ENCODE data around the gene SUCLG1. TPM values are rescaled to one million over a fixed set of nuclear protein-coding genes. Genes with fewer than 3 reads are reported as not detected.

SUCLG1 gene
- total RNA-seq, 4 donors from 2014 or later, result 32.5 to 64.1 (median 54.1) TPM

DNA sequence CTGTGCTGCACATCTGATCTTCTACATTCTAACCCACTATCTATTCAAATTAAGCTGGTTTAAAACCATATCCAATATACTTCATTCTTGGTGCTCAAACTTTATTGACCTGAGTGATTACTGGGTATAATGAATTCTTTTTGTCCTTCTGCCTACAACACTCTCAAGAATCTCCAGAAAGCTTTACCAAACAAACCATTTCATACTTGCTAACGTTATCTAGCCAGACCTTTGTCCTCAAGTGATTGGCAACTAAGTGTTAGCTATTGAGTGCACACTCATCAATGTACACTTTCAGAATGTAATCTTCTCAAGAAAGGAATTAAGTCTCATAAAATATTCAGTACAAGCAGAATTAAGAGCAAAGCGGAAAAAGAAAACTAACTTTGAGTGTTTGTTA is 1.4 kb downstream of the SUCLG1 start:
- Histone ChIP-seq H3K4me1 (peaks cover 0 to 5% of the 10 kb centered on the region in 2 donors), H3K9me3 (no peaks in the 10 kb centered on the region), H3K27ac (peak overlapping the region in 1 of 2 donors; percentile 87), H3K4me3 (peak overlapping the region; percentile 81 to 100), H3K36me3 (no peaks in the 10 kb centered on the region), H3K27me3 (no peaks in the 10 kb centered on the region)
- no peak for TF ChIP-seq POLR2A (IDR thresholded peaks at IDR 0.05)
- TF ChIP-seq, protein P1, sequence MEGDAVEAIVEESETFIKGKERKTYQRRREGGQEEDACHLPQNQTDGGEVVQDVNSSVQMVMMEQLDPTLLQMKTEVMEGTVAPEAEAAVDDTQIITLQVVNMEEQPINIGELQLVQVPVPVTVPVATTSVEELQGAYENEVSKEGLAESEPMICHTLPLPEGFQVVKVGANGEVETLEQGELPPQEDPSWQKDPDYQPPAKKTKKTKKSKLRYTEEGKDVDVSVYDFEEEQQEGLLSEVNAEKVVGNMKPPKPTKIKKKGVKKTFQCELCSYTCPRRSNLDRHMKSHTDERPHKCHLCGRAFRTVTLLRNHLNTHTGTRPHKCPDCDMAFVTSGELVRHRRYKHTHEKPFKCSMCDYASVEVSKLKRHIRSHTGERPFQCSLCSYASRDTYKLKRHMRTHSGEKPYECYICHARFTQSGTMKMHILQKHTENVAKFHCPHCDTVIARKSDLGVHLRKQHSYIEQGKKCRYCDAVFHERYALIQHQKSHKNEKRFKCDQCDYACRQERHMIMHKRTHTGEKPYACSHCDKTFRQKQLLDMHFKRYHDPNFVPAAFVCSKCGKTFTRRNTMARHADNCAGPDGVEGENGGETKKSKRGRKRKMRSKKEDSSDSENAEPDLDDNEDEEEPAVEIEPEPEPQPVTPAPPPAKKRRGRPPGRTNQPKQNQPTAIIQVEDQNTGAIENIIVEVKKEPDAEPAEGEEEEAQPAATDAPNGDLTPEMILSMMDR (IDR thresholded peaks at IDR 0.05), result no peak
- intact Hi-C loops (cut with DNase I; ENCODE audit: low total_unique reads), result no loop called here
- DNase-seq, result no peak

DNA sequence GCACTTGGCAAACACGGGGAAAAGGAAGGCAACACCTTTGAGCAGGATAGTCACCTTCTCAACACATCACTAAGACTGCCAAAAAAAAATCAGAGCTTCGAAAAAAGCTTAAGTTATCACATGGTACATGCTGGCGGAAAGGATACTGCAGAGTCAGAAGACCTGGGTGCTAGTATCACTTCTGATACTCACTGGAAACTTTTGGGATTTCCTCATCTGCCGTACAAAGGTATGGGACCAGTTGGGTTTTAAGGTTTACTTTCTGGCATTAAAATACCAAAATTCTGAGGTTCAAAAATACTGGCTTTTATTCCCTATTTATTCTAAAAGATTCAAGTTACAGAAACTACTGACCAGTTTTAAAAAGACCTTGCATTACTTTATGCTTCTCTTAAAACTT is 2.9 kb downstream of the SUCLG1 start:
- TF ChIP-seq, protein P1 (IDR thresholded peaks at IDR 0.05), result no peak
- no peak for TF ChIP-seq POLR2A (IDR thresholded peaks at IDR 0.05)
- Histone ChIP-seq H3K4me1 (peaks cover 0 to 6% of the 10 kb centered on the region in 2 donors), H3K4me3 (no peak overlapping the region), H3K9me3 (no peaks in the 10 kb centered on the region), H3K27ac (no peak overlapping the region), H3K27me3 (no peaks in the 10 kb centered on the region), H3K36me3 (no peaks in the 10 kb centered on the region)
- intact Hi-C loops (cut with DNase I; ENCODE audit: low total_unique reads), result no loop called here
- no peak for DNase-seq

DNA sequence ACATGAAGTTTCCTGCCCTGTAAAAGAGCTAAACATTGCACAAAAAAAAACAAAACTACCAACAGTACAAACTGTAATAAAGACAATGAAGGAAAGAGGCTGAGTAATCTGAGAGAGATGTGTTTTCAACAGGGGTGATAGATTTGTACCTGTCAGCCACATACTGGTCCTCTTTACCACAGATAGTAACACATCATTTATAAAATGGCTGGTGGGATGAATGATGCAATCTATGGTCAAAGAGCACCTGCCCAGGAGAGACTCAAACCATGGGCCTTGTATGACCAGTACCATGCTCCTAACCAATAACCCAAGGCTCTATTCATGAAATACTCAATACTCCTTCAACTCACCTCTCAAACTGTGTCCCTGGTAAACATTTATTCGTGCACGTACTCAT is 4.5 kb downstream of the SUCLG1 start:
- no peak for DNase-seq
- Histone ChIP-seq H3K36me3 (no peaks in the 10 kb centered on the region), H3K27me3 (no peaks in the 10 kb centered on the region), H3K4me1 (peaks cover 0 to 12% of the 10 kb centered on the region in 2 donors), H3K27ac (no peak overlapping the region), H3K9me3 (no peaks in the 10 kb centered on the region), H3K4me3 (no peak overlapping the region)
- intact Hi-C loops (cut with DNase I; ENCODE audit: low total_unique reads), result no loop called here
- TF ChIP-seq, protein P1 (IDR thresholded peaks at IDR 0.05), result no peak
- no peak for TF ChIP-seq POLR2A (IDR thresholded peaks at IDR 0.05)

DNA sequence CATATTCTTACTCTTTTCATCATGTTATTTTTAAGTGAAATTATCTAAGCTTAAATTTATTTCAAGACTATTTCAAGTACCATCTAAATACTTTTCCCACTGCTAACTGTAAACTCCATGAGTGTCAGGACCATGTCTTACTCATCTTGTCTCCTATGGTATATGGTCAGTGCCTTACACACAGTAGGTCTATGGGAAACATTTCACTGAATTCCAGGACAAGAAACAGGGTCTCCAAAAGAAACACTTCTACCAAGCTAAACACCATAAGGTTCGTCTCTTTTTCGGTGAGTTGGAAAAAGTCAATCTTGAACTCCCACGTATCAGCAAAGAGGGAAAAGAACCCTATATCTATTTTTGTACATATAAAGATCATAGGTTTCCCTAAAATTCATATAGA is 6.5 kb downstream of the SUCLG1 start:
- TF ChIP-seq POLR2A (IDR thresholded peaks at IDR 0.05), result no peak
- TF ChIP-seq, protein P1 (IDR thresholded peaks at IDR 0.05), result no peak
- Histone ChIP-seq H3K27ac (no peak overlapping the region), H3K36me3 (no peaks in the 10 kb centered on the region), H3K27me3 (no peaks in the 10 kb centered on the region), H3K4me3 (no peak overlapping the region), H3K4me1 (peaks cover 0 to 10% of the 10 kb centered on the region in 2 donors), H3K9me3 (no peaks in the 10 kb centered on the region)
- DNase-seq, result no peak
- intact Hi-C loops (cut with DNase I; ENCODE audit: low total_unique reads), result no loop called here

DNA sequence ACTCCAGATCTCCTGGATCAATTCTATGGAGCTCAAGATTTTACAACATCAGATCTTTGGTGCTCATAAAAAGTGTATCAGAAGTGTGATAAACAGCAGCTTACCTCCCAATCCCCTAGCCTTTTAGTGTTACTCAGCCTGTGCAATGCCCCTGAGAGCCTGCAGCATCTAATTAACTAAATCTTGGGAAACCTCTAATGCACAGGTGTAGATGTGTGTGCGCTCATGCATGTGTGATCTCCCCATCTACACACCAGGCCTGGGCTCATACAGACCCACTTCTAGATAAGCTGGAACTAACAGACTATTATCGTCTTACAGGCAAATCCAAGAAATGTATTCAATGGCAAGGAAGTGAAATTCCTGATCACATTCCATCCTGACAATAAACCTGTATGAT is 7.5 kb downstream of the SUCLG1 start:
- no peaks in the 10 kb centered on the region for H3K27me3 ChIP-seq
- TF ChIP-seq POLR2A (IDR thresholded peaks at IDR 0.05), result no peak
- TF ChIP-seq, protein P1 (IDR thresholded peaks at IDR 0.05), result no peak
- peaks cover 0 to 6% of the 10 kb centered on the region in 2 donors for H3K4me1 ChIP-seq
- intact Hi-C loops (cut with DNase I; ENCODE audit: low total_unique reads), result no loop called here
- no peak overlapping the region for H3K4me3 ChIP-seq
- DNase-seq, result no peak
- H3K9me3 ChIP-seq, result no peaks in the 10 kb centered on the region
- no peak overlapping the region for H3K27ac ChIP-seq
- H3K36me3 ChIP-seq, result no peaks in the 10 kb centered on the region
